GM18507 (cell line): Measurements from ENCODE around the gene BLOC1S5.
"Not testable (repeated sequence)": the region's sequence is repeated elsewhere in the genome, so short reads cannot be mapped to it uniquely, and the experiment has no call there.

Experiments
- DNase-seq: peaks from one replicate; pipeline ENCODE4 v3.0.0; 2011; ENCODE audit warnings: low read depth; ENCODE audit not compliant: insufficient read length; ENCODE audit errors: extremely low spot score
- FAIRE-seq: peaks from 2 replicates; lab custom pipeline; 2011; peaks lifted over from hg19 to GRCh38; lab: Jason Lieb, UNC

The BLOC1S5 gene

GRCh38 chr6:8057263-8057662, 6.9 kb downstream of the BLOC1S5 start:
- DNase-seq (no peak), FAIRE-seq (no peak)

GRCh38 chr6:8054276-8054675, 9.9 kb downstream of the BLOC1S5 start:
- no peak for DNase-seq
- no peak for FAIRE-seq

GRCh38 chr6:8047541-8048292, 16.5 kb downstream of the BLOC1S5 start:
- no peak for DNase-seq
- no peak for FAIRE-seq

- not testable (repeated sequence) for DNase-seq, FAIRE-seq
Measured at GRCh38 chr6:8045769-8046168, 18.4 kb downstream of the BLOC1S5 start.

- no peak for FAIRE-seq
- DNase-seq, result no peak
Measured at GRCh38 chr6:8043221-8043620, 21.0 kb downstream of the BLOC1S5 start.

GRCh38 chr6:8041913-8042583, 22.1 kb downstream of the BLOC1S5 start:
- no peak for DNase-seq
- no peak for FAIRE-seq

GRCh38 chr6:8034107-8034506, 30.1 kb downstream of the BLOC1S5 start:
- FAIRE-seq, DNase-seq: not testable (repeated sequence)

GRCh38 chr6:8030920-8031319, 33.3 kb downstream of the BLOC1S5 start:
- DNase-seq (no peak), FAIRE-seq (no peak)

GRCh38 chr6:8029243-8029870, 34.8 kb downstream of the BLOC1S5 start:
- no peak for DNase-seq

GRCh38 chr6:8027965-8028651, 36.1 kb downstream of the BLOC1S5 start:
- FAIRE-seq (no peak), DNase-seq (no peak)

More at GRCh38 chr6:8029243-8029870, 34.8 kb downstream of the BLOC1S5 start:
- no peak for FAIRE-seq

GRCh38 chr6:8026800-8027199, 37.4 kb downstream of the BLOC1S5 start:
- DNase-seq, result no peak
- FAIRE-seq, result no peak

GRCh38 chr6:8025191-8025590, 39.0 kb downstream of the BLOC1S5 start:
- no peak for FAIRE-seq
- DNase-seq, result no peak

GRCh38 chr6:8023638-8024037, 40.6 kb downstream of the BLOC1S5 start:
- DNase-seq, result no peak
- no peak for FAIRE-seq

GRCh38 chr6:8020083-8020482, 44.1 kb downstream of the BLOC1S5 start:
- no peak for FAIRE-seq
- DNase-seq, result no peak

- DNase-seq (no peak), FAIRE-seq (peak; percentile 35)
Measured at GRCh38 chr6:8017705-8018104, 46.5 kb downstream of the BLOC1S5 start.

GRCh38 chr6:8017276-8017701, 46.9 kb downstream of the BLOC1S5 start:
- no peak for DNase-seq
- FAIRE-seq, result peak; percentile 83

GRCh38 chr6:8014947-8015346, 49.2 kb downstream of the BLOC1S5 start:
- FAIRE-seq (no peak), DNase-seq (no peak)

GRCh38 chr6:8013763-8014162, 50.4 kb downstream of the BLOC1S5 start:
- FAIRE-seq (no peak), DNase-seq (no peak)

GRCh38 chr6:8006208-8006607, 58.0 kb downstream of the BLOC1S5 start:
- FAIRE-seq (peak; percentile 53), DNase-seq (peak; percentile 7)

GRCh38 chr6:8005136-8005535, 59.1 kb downstream of the BLOC1S5 start:
- DNase-seq (no peak), FAIRE-seq (no peak)
